Stimulated activated CD4-positive, alpha-beta T cell treated with anti-CD3 and anti-CD28 coated beads, Interleukin-4, amount 100 ng/mL, for 24 hours (primary cell): Measurements from ENCODE around the gene TUBGCP3.

Experiments
- DNase-seq: peaks from one replicate; pipeline ENCODE4 v3.0.0-alpha.2; 2020

The TUBGCP3 gene

GRCh38 chr13:112450904-112451240 lies 137.1 kb downstream of the TUBGCP3 start:
- DNase-seq: no peak

DNA sequence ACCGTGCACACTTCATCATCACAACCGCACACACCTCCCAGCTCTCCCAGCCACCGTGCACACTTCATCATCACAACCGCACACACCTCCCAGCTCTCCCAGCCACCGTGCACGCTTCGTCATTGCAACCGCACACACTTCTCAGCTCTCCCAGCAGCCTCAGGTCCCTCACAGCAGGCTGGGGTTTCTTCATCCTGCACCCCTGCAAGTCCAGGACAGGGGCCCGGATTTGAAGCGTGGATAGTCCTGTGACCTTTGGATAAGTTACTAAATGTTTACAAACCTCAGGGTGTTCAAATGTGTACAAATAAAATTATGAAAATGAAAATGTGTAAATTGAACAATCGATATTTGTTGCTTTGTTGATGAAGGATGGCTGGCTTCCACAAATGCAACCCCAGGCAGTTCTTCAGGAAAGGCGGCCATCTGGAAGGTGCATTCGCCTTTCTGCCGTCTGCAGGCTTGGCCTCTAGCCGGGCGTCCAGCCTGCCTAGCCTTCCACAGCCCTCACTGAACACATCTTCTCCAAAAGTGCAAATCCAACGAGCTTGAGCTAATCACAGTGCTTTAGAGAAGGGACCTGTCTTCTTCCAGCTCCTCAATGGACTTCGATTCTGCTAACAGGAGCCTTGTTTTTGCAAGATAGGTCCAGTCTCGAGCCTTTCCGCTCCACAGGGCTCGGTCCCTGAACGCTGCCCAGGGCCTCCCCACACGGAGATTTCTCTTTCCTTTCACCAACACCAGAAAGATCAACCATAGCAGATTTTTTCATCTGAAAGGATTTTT lies 137.6 kb downstream of the TUBGCP3 start:
- no peak for DNase-seq

DNA sequence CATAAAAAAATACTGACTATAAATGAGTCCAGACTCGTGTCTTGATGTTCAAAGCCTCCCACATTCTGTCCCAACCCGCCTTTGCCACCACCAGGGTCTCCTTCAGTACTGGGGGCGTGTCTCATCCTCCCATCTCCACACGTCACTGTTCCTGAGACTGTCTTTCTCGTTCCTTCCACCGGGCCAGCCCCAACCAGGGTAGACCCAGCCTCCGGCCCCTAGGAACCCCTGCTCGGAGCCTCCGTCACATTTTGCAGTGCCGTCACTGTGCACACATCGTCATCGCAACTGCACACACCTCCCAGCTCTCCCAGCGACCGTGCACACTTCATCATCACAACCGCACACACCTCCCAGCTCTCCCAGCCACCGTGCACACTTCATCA lies 138.4 kb downstream of the TUBGCP3 start:
- DNase-seq: no peak

DNA sequence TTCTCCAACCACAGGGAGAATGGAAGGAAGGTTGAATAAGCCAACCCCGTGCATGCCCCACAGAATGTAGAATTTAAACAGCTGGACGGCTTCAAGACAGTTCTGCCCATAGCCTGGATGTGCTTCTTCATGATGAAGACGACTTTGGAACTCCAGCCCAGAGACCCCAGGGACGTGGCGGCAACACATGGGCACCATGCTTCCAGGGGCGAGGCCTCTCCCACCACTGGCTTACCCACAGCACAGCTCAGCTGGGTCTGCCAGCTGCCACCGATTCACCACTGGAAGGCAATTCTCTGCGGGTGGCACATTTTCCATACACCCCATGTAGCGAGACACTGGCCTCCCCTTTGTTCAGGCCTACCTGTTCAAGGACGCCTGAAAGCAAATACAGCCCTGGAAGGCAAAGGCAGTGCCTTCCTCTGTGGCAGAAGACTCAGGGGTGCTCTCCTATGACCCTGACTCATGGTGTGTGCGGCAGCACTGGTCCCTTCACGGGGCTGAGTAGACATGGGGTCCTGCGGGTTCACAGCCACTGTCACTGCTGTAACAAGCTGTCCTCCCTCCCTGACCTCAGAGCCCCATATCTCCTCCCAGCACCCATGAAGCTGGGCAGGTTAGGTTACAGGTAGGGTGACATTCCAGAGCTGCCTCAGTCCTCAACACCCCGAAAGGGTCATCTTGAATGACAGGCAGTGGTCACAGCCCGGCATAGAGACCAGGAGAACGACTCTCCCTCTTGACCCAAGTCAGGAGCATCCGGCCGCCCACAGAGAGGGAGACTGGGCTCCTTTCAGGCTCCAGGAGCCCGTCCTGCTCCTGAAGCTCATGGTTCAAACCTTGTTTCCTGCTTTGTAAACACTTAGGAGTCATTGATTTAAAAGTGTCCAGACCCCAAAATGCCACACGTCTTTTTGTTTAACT lies 139.1 kb downstream of the TUBGCP3 start:
- DNase-seq: no peak

GRCh38 chr13:112447761-112448603 lies 140.0 kb downstream of the TUBGCP3 start:
- DNase-seq: no peak

DNA sequence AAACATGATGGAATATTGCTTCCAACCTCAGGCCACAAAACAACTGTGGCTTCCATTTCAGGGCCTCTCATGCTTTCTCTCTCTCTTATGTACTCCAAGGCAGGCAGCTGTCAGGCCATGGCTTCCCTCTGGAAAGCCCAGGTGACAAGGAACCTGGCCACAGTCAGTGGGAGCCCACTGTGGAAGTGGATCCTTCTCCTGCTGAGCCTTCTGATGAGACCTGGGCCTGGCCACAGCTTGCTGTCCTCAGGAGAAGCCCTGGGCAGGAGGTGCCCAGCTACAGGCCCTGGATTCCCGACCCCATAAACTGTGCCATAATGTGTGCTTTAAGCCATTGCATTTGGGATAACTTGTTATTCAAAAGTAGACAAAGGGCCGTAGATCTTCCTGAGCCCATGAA lies 140.6 kb downstream of the TUBGCP3 start:
- no peak for DNase-seq

GRCh38 chr13:112446867-112447266 lies 141.1 kb downstream of the TUBGCP3 start:
- DNase-seq: no peak

- no peak for DNase-seq
Measured at GRCh38 chr13:112446347-112446861, 141.5 kb downstream of the TUBGCP3 start.

- DNase-seq: no peak
Measured at GRCh38 chr13:112445411-112446271, 142.3 kb downstream of the TUBGCP3 start.

DNA sequence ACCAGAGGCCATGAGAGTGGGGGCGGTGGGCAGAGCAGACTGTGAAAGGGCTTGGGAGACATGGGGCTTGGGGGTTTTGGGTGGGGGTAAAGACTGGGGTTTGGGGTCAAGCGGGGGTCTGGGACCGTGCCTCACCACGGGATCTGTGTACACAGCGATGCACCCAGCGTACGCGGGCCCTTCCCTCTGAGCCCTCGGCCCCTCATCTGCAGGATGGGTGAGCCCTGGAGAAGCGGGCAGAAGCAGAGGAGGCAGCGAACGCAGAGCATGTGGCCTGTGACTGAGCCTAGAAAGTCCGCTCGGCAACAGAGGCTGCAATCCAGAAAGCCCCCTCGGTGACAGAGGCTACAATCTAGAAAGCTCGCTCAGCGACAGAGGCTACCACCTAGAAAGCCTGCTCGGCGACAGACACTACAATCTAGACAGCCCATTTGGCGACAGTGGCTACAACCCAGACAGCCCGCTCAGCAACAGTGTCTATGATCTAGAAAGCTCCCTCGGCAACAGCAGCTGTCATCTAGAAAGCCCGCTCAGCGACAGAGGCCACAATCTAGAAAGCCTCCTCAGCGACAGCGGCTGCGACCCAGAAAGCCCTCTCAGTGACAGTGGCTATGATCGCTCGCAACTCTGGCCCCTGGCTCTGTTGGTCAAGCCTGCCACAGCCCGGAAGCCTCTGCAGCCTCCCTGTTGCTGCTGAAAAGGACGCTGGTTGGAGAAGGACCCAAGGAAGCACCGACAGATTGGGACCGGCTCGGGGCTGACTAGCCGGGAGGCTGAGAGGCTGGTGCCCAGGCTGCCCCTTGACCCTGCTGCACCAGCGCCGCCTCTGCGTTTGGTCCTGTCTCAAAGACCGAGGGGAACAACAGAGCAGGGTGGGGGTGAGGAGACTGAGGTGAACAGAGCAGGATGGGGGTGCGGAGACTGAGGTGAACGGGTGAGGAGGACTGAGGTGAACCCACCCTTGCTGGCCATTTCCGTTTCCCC lies 143.2 kb downstream of the TUBGCP3 start:
- no peak for DNase-seq

- DNase-seq: peak; percentile 37
Measured at GRCh38 chr13:112443995-112444311, 144.0 kb downstream of the TUBGCP3 start.

GRCh38 chr13:112443191-112443994 lies 144.6 kb downstream of the TUBGCP3 start:
- DNase-seq: no peak

- no peak for DNase-seq
Measured at GRCh38 chr13:112442483-112443090, 145.4 kb downstream of the TUBGCP3 start.

GRCh38 chr13:112441779-112442310 lies 146.1 kb downstream of the TUBGCP3 start:
- no peak for DNase-seq

GRCh38 chr13:112441226-112441625 lies 146.7 kb downstream of the TUBGCP3 start:
- no peak for DNase-seq

DNA sequence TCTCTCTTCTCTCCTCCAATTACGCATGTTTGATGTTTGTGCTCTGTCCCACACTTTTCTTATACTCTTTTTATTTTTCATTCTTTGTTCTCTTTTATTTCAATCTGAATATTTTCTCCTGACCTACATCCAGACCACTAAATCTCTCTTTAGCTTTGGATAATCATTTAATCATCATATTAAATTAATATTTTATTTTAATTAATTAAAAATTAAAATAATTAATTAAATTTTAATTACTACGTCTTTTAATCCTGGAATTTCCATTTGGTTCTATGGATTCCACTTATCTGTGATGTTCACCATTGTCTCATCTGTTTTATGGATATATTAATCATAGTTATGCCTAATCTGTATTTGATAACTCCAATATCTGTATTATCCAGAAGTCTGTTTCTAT lies 149.4 kb downstream of the TUBGCP3 start:
- DNase-seq: no peak

DNA sequence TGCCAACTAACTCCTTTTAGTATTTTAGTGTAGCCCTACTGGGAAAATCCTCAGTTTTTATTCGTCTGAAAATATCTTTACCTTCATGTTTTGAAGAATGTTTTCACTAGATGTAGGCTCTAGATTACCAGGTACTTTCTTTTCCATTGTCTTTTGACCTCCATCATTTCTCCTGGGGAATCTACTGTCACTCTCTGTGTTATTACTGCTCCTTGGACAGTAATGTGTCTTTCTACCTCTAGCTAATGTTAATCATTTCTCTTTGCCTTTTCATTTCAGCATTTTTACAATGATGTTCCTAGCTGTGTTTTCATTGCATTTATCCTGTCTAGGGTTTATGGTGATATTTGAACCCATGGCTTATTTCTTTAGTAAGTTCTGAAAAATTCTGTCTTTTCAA lies 149.9 kb downstream of the TUBGCP3 start:
- no peak for DNase-seq

DNA sequence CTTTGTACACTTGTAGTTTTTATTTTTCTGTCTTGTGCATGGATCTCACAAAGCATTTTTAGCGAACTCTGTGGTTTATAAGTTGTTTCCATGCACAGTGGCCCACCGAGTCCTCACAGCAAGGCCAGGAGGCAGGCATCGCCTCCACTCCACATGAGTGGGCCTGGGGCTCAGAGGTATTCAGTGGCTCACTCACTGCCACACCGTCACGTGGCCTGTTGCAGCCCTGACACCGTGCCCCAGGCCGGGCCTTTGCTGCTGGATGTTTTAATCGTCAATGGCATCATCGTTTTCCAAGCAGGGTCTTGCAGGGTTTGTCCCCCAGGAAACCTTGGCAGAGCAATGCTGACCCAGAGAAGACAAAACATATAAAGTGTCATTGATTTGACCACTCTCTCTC lies 152.0 kb downstream of the TUBGCP3 start:
- DNase-seq: no peak
